ENCODE measurements around the gene REPS1. TPM values are rescaled to one million over a fixed set of nuclear protein-coding genes. Genes with fewer than 3 reads are reported as not detected.

The REPS1 gene
- total and polyA plus RNA-seq, 2 of the 13 experiments (the other 11 are each of a cell fraction or from before 2014, with no cell fraction given), result 36.4 to 38.3 TPM

GRCh38 chr6:139028658-139029469, 40.8 kb upstream of the REPS1 start, which contains the start of gene ABRACL (continued):
- TF ChIP-seq TFDP2 (CRISPR knock-in tag; IDR thresholded peaks at IDR 0.05) (no peak; the same call in 1 of the 2 replicates), JDP2 (CRISPR knock-in tag; IDR thresholded peaks at IDR 0.05; ENCODE audit: borderline replicate concordance) (no peak), ZNF576 (CRISPR knock-in tag; IDR thresholded peaks at IDR 0.05) (no peak), ARID3A (IDR thresholded peaks at IDR 0.05; ENCODE audit: low read depth, low read length) (no peak), STAG1 (CRISPR knock-in tag; IDR thresholded peaks at IDR 0.05) (no peak), ZNF503 (CRISPR knock-in tag; IDR thresholded peaks at IDR 0.05) (no peak), DPF2 (CRISPR knock-in tag; IDR thresholded peaks at IDR 0.05; ENCODE audit: borderline replicate concordance, low read depth) (no peak), SOX5 (CRISPR knock-in tag; IDR thresholded peaks at IDR 0.05; ENCODE audit: borderline replicate concordance) (no peak), BHLHE40 (IDR thresholded peaks at IDR 0.05; ENCODE audit: low read length) (peak; percentile 68; the same call in 1 of the 2 replicates), MIER2 (CRISPR knock-in tag; IDR thresholded peaks at IDR 0.05) (no peak), ATF5 (CRISPR knock-in tag; IDR thresholded peaks at IDR 0.05; ENCODE audit: low read depth) (no peak), ATF3 (CRISPR knock-in tag; IDR thresholded peaks at IDR 0.05) (no peak; the same call in 1 of the 2 replicates), ZNF10 (CRISPR knock-in tag; IDR thresholded peaks at IDR 0.05; ENCODE audit: borderline replicate concordance, low read depth) (no peak), MTA3 (CRISPR knock-in tag; IDR thresholded peaks at IDR 0.05) (no peak), THAP7 (CRISPR knock-in tag; IDR thresholded peaks at IDR 0.05) (no peak), NPAS2 (CRISPR knock-in tag; IDR thresholded peaks at IDR 0.05; ENCODE audit: borderline replicate concordance) (no peak), ATAD3A (CRISPR knock-in tag; IDR thresholded peaks at IDR 0.05) (no peak), ZNF567 (CRISPR knock-in tag; IDR thresholded peaks at IDR 0.05; ENCODE audit: borderline replicate concordance) (peak; percentile 18; the same call in 1 of the 2 replicates), FOXK1 (CRISPR knock-in tag; IDR thresholded peaks at IDR 0.05; ENCODE audit: borderline replicate concordance, low read depth) (no peak), HNF1B (CRISPR knock-in tag; IDR thresholded peaks at IDR 0.05) (no peak)
